A549 treated with AZD2906 at 1 μM for 4 hours (cell line): Measurements from ENCODE around the gene UGT8. TPM values are rescaled to one million over a fixed set of nuclear protein-coding genes. Genes with fewer than 3 reads are reported as not detected.

Experiments
- total RNA-seq: library from RNA; stranded (reverse); fragments of 200-300 nt; extraction: Qiagen RNA extraction; gene quantifications from 5 replicates; pipeline ENCODE4 v1.2.3, GENCODE V29; 2022

Gene UGT8
- total RNA-seq, result 0.06 to 0.17 TPM (median 0.14 TPM) in 5 replicates

GRCh38 chr4:114598191-114599121, at the start of gene UGT8:
Gene UGT8, plus strand, starts transcription at chr4:114598807. Its CDS starts 24,074 bp downstream, at chr4:114622881.

